Measurements from ENCODE around the gene LYAR.

The LYAR gene

DNA sequence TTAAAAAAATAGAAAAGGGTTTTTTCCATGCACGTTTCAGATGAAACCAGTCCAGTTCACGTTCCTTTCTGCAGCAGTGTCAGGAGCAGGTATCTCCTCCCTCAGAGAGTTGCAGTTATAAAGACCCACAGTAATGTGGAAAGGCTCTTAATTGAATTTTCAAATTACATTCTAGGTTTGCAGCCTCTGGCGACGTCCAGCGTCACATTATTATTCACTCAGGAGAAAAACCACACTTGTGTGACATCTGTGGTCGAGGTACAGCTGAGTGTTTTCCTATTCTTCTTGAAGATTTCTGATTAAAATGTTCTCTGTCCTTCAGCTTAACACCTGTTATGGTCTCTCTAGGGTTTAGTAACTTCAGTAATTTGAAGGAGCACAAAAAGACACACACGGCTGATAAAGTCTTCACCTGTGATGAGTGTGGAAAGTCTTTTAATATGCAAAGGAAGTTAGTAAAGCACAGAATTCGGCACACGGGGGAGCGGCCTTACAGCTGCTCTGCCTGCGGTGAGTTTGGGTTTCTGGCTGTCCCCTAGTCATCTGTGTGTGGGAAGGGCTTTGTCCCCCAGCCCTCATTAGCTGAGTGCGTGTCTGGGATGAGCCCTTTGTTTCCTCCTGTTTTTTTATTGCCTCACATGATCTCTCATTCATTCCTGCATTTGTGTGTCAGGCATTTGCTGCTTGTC, 25.7 kb upstream of the LYAR start:
- ATAC-seq: no peak

DNA sequence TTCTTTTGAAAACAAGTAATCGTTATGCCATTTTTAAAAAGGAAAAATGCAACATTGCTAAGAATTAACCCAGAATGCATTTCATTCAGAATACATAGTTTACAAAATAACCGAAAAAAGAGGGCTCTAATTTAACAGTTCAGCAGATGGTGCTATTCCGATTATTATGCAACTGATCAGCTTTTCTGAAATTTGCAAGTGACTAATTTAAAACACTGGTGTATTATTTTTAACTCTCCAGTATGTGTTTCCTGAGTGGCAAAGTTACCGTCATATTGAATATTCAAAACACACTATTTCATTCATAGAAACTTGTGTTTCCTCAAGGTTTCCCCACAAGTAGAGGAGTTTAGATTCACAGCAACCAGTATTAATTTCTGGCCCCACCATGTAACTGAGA, 21.2 kb upstream of the LYAR start:
- no peak for ATAC-seq

DNA sequence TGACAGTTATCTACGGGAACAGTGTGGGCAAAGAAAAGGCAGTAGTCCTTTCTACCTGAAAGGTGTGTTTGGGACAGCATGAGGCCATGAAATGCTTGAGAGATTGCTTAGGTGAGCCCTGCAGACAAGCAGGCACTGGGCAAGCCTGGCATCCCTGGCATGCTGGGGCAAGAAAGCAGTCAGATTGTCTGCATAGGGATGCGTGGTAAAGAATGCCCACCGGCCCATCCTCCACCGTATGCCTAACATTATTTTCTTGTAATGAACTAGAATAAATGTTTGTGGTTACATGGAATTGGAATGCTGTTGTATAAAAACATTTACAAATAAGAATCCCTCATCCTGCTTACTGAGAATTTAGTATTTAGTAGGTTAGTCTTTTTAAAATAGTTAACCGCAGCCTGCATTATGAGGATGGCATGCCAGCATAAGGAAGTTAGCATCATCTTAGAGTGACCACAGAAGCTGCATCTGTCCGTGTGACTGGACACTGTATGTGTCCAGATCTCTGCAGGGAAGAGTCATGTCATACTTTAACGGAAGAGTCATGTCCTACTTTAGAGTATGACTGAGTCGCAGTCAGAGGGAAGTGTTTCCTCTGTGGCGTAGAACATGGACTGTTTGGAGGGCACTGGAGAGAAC, 19.0 kb upstream of the LYAR start:
- no peak for ATAC-seq

DNA sequence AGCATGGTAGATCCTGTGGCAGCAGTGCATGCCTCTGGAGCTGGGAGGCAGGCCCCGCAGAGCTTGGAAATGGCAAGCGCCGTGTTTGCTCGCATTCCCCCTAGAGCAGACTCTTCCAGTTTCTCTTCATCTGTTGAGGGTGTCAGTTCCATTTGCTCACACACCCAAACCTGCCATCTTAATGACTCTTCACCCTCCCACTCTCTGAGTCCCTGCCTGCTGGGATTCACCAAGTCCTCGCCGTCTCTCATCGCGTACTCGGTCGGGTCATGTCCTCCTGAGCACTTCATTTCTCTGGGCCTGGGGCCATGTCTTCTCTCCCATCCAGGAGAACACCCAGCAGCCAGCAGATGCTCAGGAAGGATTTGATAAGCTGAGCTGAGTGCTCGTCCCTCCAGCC, 17.0 kb upstream of the LYAR start:
- no peak for ATAC-seq

DNA sequence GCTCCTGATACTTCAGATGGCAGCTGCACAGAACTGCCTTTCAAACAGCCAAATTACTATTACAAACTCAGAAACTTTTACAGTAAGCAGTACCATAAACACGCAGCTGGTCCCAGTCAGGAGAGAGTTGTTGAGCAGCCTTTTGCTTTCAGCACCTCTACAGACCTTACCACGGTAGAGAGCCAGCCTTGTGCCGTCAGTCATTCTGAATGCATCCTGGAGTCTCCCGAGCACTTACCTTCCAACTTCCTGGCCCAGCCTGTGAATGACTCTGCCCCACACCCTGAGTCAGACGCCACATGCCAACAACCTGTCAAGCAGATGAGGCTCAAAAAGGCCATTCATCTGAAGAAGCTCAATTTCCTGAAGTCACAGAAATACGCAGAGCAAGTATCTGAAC, 12.5 kb upstream of the LYAR start:
- ATAC-seq: no peak

DNA sequence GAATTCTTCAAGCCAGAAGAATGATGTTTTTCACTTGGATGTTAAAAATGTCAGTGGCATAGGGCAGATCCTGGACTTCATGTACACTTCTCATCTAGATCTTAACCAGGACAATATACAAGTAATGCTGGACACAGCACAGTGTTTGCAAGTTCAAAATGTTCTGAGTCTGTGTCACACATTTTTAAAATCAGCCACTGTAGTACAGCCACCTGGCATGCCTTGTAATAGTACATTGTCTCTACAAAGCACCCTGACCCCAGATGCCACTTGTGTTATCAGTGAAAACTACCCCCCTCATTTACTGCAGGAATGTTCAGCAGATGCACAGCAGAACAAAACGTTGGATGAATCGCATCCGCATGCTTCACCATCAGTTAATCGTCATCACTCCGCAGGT, 12.0 kb upstream of the LYAR start:
- ATAC-seq: no peak

DNA sequence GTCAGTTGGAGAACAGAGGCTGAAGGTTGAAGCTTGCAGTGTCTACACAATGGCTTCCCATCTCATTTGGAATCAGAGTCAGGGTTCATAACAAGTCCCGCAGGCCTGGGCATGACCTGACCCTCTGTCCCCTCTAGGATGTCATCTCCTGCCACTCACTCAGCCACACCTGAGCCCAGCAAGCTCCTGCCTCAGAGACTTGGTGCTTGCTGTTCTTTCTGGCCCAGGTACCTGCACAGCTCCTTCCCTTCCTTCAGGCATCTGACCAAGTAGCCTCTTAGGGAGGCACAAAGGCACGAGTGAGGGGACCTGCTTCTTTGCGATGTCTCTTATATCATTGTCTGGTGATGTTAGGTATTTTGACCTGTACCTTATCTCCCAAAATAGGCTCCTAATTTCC, 9.1 kb upstream of the LYAR start:
- no peak for ATAC-seq

DNA sequence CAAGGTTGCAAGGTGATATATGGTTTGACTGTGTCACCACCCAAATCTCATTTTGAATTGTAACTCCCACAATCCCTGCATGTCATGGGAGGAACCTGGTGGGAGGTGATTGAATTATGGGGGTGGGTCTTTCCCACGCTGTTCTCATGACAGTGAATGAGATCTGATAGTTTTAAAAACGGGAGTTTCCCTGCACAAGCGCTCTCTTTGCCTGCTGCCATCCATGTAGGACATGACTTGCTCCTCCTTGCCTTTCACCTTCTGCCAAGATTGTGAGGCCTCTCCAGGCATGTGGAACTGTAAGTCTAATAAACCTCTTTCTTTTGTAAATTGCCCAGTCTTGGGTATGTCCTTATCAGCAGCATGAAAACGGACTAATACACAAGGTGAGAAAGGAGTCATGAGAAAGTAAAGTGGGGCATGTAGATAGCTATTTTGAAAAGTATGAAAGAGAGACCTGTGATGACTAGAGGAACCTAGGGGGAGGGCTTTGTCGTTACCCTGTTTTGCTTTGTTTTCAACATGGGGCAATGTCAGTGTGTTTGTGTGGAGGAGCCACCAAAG, 6.4 kb upstream of the LYAR start:
- ATAC-seq: no peak

DNA sequence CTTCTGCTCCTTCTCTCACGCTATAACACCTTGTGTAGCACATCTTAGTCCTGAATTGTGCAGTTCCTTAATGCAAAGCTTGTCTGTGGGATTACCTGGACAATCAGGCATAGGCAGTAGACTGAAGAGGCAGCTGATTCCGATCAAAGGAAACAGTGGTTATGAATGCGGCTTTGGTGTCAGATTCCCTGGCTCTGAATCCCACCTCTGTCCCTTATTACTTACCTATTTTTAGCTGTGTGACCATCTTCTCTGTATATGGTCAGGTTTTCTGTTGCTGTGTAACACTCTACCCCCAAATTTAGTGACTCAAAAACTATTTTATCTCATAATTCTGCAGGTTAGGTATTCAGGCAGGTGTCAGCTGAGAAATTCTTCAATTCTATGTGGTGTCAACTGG, 3.3 kb upstream of the LYAR start:
- no peak for ATAC-seq

DNA sequence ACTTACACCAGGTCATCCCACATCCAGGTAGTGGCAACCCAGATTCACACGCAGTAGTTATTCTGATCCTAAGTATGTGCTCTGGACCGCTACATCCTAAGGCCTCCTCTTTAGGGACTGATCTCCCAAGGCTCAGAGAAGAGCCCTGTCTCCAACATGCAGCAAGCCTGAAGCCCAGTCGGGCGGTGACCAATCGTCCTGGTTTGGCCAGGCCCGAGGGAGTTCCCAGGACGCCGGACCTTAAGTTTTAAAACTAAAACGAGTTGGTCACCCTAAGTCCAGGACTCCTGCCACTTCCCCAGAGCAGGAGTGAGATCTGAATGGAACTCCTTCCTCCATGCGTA, 385 bp downstream of the LYAR start:
- ATAC-seq: peak in 1 of 2 donors; percentile 4

DNA sequence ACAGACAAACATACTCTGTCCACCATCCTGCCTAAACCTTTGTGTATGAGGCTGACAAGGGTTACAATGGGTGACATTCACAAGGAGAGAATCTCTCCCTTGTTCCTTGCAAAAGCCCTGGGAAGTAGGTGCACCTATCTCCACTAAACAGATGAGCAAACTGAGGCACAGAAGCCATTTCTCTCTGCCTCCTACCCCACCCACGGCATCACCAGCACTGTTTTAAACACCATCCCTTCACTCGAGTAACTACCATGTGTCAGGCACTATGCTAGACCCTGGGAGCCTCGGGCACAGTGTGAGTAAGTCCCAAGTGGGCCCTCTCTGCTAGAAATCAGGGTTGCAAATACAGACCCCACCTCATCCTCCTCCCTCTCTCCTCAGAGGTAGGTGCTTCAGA, 899 bp downstream of the LYAR start:
- ATAC-seq: no peak

DNA sequence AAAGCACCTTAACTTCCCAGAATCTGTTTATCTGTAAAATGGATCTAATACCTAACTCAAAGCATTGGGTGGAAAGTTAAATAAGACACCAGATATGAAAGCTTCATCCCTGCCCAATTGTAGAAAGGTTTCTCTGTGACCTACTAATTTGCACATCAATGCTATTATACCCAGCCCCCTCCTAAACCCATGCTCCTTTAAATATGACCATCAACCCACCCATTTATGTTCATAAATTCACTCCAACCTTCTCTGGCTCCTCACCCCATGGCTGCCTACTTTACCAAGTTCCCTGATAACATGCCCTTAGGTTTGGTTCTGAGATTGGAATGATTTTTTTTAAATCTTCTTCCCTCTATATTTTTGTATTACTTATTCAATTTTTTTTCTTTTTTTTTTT, 1.9 kb downstream of the LYAR start:
- no peak for ATAC-seq

DNA sequence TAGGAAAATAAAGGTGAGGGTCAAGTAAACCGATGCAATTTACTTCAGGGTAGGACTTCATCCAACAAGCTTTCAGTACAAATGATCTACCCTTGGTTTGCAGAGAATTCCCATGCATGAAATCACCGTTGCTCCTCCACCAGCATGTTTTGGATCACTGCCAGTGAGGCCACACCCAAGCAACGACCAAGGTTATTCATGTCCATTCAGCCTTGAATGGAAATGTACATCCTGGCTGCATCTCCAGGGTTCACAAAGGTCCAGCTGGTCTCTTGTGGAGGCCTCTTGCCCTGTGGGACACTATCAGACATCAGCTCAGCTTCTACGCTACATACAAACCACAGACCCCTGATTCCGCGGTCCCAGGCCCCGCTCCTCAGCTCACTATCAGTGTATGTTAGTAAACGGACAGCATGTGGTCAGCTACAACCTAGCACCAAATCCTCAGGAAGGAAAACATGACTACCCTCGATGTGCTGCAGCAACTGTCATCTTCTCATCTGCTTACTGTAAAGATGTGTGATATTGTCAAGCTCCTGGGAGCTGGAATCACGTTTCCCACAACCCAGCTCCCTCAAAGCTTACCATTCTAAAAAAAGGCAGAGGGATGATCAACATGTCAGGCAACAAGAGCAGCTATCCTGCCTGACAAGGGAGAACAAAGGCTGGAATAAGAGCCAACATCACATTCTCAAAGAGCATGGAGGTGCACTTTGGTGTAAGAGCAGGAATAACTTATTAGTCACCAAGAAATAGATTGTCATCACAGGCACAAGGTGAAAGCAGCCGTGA, 4.9 kb downstream of the LYAR start:
- no peak for ATAC-seq

DNA sequence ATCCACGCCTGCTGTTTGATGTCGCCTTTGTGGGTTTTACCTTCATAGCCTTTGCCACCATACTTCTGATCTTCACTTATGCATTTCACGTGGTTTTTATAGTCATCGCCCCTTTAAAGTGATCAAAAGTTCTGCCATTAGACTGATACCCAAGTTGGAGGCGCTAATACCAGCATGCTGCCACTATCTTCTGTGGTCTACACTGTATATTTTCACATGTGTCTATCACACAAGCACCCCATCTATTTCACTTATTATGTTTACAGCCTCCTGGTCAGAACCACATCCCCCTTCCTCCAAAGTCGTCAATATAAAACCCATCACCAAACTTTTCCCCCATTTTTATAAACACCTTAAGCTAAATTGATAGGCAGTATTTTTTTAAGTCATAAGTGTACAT, 8.2 kb downstream of the LYAR start:
- no peak for ATAC-seq

DNA sequence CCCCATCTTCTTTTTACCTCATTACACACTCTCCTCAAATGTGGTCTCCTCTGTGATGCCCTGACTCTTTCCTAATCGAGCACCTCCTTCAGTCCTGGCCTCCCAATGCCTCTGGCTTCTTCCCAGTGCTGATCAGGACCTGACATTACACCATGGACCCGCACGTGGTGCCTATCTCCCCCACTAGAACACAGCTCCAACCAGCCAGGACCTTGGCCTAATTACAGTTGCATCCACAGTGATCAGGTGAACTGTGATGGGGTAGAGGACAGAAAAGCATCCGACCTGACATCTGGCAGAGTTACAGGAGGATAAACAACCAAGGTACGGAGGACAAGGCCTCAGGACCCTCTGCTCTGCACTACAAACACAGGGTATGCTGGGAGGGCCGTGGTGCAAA, 12.4 kb downstream of the LYAR start:
- ATAC-seq: no peak

DNA sequence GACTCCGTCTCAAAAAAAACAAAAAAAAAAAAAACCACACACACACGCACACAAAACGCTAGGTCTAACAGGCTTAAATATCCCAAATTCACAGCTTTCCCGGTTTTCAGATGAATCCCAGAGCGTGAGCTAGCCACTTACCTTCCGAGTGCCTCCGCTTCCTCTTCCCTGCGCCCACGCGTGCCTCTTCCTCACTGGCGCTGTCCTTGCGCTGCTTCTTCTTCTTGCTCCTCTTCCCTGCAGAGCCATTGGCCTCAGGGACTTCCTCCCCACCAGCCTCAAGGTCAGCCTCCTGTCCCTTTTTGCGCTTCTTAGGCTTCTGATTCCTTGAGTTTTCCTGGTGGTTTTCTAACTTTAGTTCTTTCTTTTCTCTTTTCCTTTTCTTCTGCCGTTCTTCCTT, 15.7 kb downstream of the LYAR start:
- ATAC-seq: no peak

DNA sequence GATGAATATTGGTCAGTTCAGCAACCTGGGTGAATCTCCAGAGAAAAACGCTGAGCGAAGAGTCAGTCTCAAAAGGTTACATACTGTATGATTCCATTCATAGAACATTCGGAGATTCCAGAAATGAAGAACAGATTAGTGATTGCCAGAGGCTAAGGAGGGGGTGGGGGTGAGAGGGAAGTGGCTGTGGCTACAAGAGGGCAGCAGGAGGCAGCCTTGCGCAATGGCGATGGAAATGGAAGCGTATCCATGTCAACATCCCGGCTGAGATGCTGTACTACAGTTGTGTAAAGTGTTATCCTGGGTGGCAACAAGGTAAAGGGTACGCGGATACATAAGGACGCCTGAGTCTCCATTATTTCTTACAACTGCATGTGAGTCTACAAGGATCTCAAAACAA, 18.0 kb downstream of the LYAR start:
- no peak for ATAC-seq

DNA sequence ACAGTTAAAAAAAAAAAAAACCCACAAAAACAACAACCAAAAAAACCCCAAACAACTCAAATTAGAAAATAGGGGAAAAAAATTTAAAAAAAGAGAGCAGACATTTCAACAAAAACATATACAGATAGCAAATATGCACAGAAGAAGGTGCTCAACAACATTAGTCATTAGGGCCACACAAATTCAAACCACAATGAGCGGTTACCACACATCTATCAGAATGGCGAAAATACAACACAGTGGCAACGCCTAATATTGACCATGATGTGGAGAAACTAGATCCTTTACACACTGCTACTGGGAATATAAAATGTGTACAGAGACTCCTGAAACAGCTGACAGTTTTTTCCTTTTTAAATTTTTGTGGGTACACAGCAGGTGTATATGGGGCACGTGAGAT, 19.4 kb downstream of the LYAR start:
- ATAC-seq: no peak

DNA sequence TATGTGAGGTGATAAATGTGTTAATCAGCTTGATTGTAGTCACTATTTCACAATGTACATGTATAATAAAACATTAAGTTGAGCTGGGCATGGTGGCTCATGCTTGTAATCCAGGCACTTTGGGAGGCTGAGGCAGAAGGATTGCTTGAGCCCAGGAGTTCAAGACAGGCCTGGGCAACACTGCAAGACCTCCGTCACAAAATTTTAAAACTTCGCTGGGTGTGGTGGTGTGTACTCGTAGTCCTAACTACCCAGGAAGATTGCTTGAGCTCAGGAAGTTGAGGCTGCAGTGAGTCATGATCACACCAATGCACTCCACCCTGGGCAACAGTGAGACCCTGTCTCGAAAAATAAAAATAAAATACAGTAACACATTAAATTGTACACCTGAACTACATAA, 20.1 kb downstream of the LYAR start:
- peak in 1 of 2 donors; percentile 17 for ATAC-seq

DNA sequence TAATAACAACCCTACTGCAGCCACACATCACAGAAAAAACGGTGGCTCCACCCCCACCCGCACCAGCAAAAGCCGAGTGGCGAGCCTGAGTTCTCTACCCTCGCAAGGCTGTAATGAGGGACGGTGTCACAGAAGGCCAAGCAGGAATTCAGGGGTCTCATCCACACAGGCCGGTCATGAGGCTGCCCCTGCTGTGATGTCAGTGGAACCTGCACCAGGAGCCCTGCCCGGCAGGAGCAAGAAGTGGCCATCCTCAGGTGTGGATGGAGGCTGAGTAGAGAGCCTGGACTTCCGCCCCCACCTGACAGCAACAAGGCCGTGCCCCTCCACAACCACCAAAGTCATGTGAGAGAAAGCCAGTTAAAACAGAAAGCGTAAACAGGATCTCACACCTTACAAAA, 20.6 kb downstream of the LYAR start:
- no peak for ATAC-seq

DNA sequence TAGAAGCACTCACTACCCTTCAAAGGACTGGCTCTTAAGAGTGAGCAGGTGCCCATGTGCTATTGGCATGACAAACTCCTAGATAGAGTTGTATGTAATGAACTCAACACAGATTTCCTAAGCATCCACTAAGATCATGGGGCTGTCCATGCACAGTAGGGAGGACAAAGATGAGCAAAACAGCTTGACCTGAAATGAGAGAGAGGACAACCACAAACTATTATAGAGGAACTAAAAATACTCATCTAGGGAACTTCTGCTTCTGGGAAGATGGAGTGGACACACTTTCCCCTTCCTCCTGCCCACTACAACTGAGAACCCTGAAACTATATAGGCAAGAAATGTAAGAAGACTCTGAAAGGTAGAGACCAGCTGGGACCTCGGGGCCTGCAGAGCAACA, 21.2 kb downstream of the LYAR start:
- no peak for ATAC-seq

DNA sequence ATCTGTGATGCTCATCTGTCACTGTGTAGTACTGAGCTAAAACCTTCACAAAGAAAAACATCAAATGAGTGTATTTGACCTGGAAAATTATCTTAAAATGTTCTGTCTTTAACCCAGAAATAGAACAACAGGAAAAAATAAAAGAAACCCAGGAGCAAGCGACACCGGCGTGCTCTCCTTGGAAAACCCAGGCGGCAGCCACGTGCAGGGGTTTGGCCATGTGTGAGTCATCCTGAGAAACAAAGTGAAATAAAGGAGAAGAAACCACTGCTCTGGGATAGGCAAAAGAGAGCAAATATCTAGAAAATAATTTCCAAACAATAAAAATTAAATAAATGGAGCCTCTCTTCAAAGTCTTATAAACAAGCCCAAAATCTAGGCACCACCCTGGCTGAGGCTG, 22.0 kb downstream of the LYAR start:
- no peak for ATAC-seq

DNA sequence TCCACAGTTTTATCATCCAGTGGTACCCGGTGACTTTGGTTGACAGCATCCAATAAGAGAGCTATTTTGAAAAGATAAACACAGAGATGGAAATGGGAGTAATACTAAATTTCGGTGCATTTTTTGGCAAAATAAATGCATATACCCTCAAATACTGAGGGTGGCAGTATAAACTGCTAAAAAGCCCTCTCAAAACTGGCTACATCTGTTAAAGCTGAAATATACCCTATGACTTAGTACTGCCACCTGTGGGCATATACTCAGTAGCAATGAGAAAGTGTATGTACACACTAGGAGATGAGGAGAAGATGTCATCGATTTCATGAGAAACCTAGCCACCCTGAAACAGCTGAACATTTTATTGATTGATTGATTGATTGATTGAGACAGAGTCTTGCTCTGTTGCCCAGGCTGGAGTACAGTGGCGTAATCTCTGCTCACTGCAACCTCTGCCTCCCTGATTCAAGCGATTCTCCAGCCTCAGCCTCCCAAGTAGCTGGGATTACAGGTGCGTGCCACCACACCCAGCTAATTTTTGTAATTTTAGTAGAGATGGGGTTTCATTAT, 29.7 kb downstream of the LYAR start:
- peak; percentile 53 to 60 for ATAC-seq

All from activated CD4-positive, CD25-positive, alpha-beta regulatory T cell treated with anti-CD3 and anti-CD28 coated beads, Interleukin-2, amount 50 U/mL, for 24 hours (primary cell).